ENCODE data around the gene CCR5AS.

CCR5AS gene

DNA sequence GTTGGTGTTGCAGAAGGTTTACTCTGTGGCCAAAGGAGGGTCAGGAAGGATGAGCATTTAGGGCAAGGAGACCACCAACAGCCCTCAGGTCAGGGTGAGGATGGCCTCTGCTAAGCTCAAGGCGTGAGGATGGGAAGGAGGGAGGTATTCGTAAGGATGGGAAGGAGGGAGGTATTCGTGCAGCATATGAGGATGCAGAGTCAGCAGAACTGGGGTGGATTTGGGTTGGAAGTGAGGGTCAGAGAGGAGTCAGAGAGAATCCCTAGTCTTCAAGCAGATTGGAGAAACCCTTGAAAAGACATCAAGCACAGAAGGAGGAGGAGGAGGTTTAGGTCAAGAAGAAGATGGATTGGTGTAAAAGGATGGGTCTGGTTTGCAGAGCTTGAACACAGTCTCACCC is 32.1 kb downstream of the CCR5AS start:
- no peak for DNase-seq

DNA sequence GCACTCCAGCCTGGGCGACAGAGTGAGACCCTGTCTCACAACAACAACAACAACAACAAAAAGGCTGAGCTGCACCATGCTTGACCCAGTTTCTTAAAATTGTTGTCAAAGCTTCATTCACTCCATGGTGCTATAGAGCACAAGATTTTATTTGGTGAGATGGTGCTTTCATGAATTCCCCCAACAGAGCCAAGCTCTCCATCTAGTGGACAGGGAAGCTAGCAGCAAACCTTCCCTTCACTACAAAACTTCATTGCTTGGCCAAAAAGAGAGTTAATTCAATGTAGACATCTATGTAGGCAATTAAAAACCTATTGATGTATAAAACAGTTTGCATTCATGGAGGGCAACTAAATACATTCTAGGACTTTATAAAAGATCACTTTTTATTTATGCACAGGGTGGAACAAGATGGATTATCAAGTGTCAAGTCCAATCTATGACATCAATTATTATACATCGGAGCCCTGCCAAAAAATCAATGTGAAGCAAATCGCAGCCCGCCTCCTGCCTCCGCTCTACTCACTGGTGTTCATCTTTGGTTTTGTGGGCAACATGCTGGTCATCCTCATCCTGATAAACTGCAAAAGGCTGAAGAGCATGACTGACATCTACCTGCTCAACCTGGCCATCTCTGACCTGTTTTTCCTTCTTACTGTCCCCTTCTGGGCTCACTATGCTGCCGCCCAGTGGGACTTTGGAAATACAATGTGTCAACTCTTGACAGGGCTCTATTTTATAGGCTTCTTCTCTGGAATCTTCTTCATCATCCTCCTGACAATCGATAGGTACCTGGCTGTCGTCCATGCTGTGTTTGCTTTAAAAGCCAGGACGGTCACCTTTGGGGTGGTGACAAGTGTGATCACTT is 34.1 kb downstream of the CCR5AS start:
- no peak for DNase-seq

DNA sequence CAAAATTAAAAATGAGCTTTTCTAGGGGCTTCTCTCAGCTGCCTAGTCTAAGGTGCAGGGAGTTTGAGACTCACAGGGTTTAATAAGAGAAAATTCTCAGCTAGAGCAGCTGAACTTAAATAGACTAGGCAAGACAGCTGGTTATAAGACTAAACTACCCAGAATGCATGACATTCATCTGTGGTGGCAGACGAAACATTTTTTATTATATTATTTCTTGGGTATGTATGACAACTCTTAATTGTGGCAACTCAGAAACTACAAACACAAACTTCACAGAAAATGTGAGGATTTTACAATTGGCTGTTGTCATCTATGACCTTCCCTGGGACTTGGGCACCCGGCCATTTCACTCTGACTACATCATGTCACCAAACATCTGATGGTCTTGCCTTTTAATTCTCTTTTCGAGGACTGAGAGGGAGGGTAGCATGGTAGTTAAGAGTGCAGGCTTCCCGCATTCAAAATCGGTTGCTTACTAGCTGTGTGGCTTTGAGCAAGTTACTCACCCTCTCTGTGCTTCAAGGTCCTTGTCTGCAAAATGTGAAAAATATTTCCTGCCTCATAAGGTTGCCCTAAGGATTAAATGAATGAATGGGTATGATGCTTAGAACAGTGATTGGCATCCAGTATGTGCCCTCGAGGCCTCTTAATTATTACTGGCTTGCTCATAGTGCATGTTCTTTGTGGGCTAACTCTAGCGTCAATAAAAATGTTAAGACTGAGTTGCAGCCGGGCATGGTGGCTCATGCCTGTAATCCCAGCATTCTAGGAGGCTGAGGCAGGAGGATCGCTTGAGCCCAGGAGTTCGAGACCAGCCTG is 35.1 kb downstream of the CCR5AS start:
- no peak for DNase-seq

DNA sequence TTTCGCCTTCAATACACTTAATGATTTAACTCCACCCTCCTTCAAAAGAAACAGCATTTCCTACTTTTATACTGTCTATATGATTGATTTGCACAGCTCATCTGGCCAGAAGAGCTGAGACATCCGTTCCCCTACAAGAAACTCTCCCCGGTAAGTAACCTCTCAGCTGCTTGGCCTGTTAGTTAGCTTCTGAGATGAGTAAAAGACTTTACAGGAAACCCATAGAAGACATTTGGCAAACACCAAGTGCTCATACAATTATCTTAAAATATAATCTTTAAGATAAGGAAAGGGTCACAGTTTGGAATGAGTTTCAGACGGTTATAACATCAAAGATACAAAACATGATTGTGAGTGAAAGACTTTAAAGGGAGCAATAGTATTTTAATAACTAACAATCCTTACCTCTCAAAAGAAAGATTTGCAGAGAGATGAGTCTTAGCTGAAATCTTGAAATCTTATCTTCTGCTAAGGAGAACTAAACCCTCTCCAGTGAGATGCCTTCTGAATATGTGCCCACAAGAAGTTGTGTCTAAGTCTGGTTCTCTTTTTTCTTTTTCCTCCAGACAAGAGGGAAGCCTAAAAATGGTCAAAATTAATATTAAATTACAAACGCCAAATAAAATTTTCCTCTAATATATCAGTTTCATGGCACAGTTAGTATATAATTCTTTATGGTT is 35.9 kb downstream of the CCR5AS start, which contains the start of gene CCR5:
Gene CCR5 (plus strand): TSS at position 108 of the 680 bp plus-strand sequence. CDS start 1,957 bp downstream, outside the sequence.
- DNase-seq: no peak

DNA sequence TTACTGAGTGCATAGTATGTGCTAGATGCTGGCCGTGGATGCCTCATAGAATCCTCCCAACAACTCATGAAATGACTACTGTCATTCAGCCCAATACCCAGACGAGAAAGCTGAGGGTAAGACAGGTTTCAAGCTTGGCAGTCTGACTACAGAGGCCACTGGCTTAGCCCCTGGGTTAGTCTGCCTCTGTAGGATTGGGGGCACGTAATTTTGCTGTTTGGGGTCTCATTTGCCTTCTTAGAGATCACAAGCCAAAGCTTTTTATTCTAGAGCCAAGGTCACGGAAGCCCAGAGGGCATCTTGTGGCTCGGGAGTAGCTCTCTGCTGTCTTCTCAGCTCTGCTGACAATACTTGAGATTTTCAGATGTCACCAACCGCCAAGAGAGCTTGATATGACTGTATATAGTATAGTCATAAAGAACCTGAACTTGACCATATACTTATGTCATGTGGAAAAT is 37.2 kb downstream of the CCR5AS start:
- DNase-seq: no peak

DNA sequence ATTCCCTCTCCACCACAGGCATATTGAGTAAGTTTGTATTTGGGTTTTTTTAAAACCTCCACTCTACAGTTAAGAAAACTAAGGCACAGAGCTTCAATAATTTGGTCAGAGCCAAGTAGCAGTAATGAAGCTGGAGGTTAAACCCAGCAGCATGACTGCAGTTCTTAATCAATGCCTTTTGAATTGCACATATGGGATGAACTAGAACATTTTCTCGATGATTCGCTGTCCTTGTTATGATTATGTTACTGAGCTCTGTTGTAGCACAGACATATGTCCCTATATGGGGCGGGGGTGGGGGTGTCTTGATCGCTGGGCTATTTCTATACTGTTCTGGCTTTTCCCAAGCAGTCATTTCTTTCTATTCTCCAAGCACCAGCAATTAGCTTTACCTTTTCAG is 37.7 kb downstream of the CCR5AS start:
- no peak for DNase-seq

DNA sequence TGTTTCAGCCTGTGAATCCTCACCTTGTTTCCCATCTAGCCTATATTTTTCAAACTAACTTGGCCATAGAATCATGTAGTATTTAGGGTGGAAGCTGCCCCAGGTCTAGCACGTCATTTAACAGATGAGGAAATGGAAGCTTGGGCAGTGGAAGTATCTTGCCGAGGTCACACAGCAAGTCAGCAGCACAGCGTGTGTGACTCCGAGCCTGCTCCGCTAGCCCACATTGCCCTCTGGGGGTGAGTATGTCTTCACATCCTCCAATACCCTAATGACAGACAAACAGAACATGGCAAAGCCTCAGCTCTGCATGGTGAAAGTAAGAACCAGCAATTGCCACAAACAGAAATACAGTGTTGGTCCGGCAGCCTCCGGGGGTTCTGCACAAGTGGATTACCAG is 38.3 kb downstream of the CCR5AS start:
- no peak for DNase-seq

DNA sequence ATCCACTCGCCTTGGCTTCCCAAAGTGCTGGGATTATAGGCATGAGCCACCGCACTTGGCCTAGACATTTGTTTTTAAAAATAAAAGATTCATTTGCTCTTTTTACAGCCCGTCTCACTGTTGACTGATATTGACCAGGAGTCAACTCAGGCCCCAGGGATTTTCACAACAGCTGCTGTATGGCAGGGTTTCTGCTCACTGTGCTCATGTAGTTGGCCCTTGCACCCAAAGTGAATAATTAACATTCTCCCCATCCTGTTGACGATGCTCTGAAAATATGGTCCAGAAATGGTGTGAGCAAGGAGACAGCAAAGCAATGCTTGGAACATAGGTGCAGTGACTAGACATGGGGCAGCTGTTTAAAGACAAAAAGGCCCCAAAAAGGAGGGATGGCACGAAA is 39.1 kb downstream of the CCR5AS start:
- no peak for DNase-seq

DNA sequence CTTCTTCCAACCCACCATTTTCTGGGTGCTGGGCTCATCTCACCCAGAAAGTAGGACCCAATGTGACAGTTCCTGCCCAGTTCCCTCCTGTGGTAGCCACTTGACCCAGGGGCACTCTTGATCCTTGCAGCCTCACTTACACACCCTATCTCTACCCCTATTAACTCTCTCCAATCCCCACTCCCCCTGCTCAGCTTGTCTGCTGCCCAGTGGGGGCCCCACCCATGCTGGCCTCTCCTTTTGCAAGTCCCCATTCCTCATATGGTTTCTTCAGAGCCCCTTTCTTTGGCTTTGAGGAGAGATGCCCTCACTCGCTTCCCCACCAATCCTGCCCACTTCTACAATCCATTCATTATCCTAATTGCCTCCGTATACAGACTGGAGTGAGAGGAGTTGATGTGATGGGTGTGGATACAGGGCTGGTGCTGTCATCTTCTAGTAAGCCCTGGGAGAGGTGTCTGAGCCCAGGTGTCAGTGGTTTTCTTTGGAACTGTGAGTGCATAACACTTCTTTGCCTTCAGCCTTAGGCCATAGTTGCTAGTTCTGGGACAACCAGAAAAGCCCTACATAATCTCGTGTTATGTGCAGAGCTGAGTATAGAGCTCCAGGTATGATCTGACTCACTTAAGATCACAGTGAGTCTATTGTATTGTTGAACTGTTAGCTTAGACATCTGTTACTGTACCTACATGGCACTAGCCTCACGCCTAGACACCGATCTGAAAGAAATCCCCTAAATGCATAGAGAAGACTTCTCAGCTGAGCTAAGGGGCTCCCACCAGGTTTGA is 40.9 kb downstream of the CCR5AS start:
- DNase-seq: no peak

DNA sequence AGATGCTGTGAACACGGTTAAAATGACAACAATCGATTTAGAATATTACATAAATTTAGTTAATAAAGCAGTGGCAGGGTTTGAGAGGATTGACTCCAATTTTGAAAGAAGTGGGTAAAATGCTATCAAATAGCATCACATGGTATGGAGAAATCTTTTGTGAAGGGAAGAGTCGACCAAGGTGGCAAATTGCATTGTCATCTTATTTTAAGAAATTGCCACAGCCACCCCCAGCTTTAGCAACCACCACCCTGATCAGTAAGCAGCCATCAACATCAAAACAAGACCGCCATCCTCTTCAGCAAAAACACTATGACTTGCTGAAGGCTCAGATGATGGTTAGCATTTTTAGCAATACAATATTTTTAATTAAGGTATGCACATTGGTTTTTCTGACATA is 41.8 kb downstream of the CCR5AS start:
- DNase-seq: no peak

DNA sequence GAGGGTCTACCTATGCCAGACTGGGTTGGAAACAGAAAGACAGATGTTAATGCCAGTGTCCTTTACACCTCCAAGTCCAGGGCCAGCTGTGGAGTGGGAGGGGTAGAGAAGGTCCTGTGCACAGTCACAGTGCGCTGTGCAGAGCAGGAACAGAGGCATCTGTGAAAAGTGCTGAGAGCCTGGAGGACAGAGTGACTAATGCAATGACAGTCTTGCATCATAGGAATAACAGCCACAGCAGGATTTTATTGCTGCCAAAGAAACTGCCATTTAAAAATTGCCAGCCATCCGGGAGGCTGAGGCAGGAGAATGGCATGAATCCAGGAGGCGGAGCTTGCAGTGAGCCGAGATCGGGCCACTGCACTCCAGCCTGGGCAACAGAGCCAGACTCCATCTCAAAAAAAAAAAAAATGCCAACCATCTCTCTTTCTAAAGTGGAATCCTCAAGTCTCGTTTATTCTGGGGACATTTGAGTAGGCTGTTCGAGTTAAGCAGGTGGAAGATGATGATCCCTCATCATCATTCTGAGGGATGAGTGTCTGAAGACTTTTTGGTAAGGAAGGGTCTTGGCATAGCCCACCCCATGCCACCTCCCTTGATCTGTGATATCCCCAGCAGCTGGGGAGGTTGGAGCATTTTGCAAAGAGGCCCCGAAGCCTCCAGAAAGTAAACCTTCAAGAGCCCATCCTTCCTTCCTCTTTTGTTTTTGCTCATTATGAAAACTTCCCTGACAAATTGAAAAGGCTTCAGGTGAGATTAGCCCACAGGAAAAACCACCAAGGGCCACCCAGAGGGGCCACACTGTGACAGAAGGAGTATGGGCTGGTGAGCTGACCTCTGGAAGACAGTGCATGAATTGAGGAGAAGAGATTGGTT is 45.2 kb downstream of the CCR5AS start:
- DNase-seq: no peak

DNA sequence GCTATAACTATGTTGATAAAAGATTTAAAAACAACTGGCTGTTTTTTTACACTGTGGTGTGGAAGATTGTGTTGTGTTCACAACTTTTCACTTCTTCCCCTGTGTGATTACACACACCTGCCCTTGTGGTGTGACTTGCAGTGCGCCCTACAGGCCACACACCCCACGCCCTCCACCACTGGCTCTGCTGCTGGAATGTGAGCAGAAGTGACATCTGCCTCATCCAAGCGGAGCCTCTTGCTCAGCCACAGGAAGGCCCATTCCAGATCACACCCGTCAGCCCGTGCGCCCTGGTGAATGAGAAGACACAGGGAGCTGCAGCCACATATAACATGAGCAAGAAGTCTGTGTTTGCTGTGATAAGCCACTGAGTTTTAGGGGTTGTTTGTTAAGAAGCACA is 46.0 kb downstream of the CCR5AS start:
- no peak for DNase-seq

DNA sequence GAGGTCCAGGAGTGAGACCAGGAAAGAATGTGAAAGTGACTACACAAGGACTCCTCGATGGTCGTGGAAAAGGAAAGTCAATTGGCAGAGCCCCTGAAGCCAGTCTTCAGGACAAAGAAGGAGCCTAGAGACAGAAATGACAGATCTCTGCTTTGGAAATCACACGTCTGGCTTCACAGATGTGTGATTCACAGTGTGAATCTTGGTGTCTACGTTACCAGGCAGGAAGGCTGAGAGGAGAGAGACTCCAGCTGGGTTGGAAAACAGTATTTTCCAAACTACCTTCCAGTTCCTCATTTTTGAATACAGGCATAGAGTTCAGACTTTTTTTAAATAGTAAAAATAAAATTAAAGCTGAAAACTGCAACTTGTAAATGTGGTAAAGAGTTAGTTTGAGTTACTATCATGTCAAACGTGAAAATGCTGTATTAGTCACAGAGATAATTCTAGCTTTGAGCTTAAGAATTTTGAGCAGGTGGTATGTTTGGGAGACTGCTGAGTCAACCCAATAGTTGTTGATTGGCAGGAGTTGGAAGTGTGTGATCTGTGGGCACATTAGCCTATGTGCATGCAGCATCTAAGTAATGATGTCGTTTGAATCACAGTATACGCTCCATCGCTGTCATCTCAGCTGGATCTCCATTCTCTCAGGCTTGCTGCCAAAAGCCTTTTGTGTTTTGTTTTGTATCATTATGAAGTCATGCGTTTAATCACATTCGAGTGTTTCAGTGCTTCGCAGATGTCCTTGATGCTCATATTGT is 47.0 kb downstream of the CCR5AS start:
- DNase-seq: peak; percentile 9

DNA sequence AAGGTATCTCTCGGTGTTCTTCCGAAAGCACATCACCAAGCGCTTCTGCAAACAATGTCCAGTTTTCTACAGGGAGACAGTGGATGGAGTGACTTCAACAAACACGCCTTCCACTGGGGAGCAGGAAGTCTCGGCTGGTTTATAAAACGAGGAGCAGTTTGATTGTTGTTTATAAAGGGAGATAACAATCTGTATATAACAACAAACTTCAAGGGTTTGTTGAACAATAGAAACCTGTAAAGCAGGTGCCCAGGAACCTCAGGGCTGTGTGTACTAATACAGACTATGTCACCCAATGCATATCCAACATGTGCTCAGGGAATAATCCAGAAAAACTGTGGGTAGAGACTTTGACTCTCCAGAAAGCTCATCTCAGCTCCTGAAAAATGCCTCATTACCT is 48.4 kb downstream of the CCR5AS start:
- no peak for DNase-seq

DNA sequence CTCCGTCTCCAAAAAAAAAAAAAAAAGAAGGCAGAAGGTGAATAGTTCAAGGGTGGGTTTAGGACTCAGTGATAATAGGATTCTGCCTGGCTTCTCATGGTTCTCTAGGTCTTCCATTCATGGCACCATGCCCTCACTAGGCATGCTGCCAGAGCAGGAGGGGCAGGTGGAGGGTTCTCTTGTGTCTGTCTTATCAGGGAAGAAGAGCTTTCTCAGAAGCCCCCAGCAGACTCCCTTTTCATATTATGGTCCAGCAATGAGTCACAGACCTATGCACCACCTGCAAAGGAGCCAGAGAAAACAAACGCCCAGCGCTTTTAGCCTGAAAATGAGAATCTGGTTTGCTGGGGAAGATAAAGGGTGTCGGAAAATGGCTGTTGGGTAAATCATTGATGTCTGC is 50.0 kb downstream of the CCR5AS start:
- DNase-seq: no peak

DNA sequence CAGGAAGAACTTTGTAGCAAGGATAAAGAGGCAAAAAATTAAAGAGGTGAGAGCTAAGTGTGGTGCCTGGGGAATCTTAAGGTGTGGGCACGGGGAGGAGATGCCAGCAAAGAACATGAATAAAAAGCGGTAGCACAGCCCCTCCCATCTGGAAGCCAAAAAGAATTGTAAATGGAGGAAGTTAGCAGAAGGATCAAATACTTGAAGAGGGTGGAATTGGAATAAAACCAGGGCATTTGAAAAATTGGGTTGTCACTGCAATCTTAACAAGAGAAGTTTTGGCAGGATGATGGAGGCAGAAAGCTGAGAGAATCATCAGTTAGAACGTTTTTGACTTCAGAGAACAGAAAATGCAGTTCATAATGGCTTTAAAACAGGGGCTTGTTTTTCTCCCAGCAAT is 50.6 kb downstream of the CCR5AS start:
- no peak for DNase-seq

DNA sequence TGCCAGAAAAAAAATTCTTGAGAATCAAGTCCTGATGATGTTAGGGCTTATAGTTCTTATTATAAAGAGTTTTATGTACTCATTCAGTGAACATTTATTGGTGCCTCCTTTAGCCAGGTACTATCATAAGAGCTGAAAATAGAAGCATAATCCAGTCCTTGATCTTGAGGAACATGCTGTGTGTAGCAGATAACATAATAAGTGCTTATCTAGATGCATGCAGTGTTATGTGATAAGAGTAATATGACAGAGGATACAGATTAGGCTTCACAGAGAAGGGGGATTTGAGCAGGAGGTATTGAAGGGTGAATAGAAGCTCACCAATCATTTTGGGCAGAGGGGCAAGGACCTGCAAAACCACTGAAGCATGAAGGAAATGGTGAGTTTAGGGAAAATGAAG is 51.9 kb downstream of the CCR5AS start:
- DNase-seq: no peak

DNA sequence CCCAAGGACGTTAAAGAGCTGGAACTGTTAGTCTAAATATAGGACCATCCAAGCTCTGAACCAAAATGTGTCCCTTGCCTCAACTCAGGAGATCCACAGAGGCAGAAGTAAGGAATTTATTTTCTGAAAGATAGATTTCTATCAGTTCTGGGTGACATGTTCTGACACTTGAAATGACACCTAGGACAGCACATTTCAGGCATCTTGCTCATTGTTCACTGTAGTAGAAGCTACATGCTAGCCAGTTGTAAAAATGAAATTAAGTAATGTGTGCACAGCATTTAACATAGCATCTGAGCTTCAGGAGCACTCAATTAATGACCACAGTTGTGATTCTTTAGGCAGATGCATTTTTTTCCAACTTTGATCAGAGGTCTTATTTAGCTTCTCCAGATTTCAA is 52.4 kb downstream of the CCR5AS start:
- no peak for DNase-seq

DNA sequence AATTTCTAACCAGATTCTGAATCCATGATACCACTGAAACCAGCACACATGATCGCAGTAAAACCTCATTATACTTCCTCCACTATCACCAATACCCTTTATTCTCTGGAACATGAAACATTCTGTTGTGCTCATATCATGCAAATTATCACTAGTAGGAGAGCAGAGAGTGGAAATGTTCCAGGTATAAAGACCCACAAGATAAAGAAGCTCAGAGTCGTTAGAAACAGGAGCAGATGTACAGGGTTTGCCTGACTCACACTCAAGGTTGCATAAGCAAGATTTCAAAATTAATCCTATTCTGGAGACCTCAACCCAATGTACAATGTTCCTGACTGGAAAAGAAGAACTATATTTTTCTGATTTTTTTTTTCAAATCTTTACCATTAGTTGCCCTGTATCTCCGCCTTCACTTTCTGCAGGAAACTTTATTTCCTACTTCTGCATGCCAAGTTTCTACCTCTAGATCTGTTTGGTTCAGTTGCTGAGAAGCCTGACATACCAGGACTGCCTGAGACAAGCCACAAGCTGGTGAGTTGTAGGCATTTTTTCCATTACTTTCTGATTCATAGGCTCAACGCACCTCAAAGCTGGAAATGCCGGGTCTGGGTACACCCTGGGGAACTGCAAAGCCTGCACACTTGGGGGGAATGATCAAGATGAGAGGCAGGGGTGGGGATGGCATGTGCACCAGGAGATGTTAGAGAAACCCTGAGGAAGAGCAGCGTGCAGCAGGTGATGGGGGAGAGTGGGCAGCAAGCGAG is 53.0 kb downstream of the CCR5AS start, which contains the start of gene CCR2:
Gene CCR2 (plus strand): TSS at position 465 of the 764 bp plus-strand sequence. CDS start 3,417 bp downstream, outside the sequence.
- DNase-seq: no peak

DNA sequence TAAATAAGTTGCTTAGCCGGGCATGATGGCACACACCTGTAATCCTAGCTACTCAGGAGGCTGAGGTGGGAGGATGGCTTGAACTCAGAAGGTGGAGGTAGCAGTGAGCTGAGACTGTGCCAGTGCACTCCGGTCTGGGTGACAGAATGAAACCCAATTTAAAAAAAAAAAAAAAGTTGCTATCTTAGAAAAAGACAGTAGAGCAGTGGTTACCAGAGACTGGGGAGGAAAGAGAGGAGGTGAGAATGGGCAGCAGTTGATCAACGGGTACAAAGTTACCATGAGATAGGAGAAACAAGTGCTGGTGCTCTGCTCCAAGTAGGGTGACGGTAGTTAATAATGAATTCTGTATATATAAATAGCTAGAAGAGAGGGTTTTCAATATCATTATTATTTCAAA is 53.8 kb downstream of the CCR5AS start:
- no peak for DNase-seq
